Lung (tissue), 12 donors: ENCODE measurements around the gene IL21R. TPM values are rescaled to one million over a fixed set of nuclear protein-coding genes. Genes with fewer than 3 reads are reported as not detected.
"Not testable (repeated sequence)": the region's sequence is repeated elsewhere in the genome, so short reads cannot be mapped to it uniquely, and the experiment has no call there.

ENCODE experiments used
- ATAC-seq: fragments of 200-7000 bp; cut with Tn5 transposase; one replicate; pipeline ENCODE4 v1.9.1; 2020; ENCODE audit warnings: moderate number of reproducible peaks; ENCODE audit not compliant: insufficient read depth, low FRiP score
- DNase-seq, 3 donors: peaks; one replicate each; pipeline ENCODE4 v3.0.0-alpha.2; 2013 to 2017
- H3K27ac ChIP-seq, 2 donors: one replicate each; pipeline ENCODE4 v1.5.1; 2013; ENCODE audit warnings: mild to moderate bottlenecking in 2 of 2, moderate library complexity in 2 of 2, control low read depth in 1 of 2, inconsistent platforms in 1 of 2, low read depth in 1 of 2, low read length in 1 of 2
- H3K27me3 ChIP-seq, 3 donors: one replicate each; pipeline ENCODE4 v1.5.1; 2013; ENCODE audit warnings: low read length in 2 of 3; ENCODE audit not compliant: control insufficient read depth in 3 of 3, insufficient read depth in 3 of 3
- H3K36me3 ChIP-seq, 4 donors: one replicate each; pipeline ENCODE4 v1.5.1; 2013; ENCODE audit warnings: low read length in 4 of 4, mild to moderate bottlenecking in 1 of 4, moderate library complexity in 1 of 4; ENCODE audit not compliant: control insufficient read depth in 4 of 4, insufficient read depth in 4 of 4
- H3K4me1 ChIP-seq, 5 donors: one replicate each; pipeline ENCODE4 v1.5.1; 2013; ENCODE audit warnings: low read length in 5 of 5, mild to moderate bottlenecking in 2 of 5, moderate library complexity in 1 of 5; ENCODE audit not compliant: control insufficient read depth in 5 of 5, insufficient read depth in 5 of 5
- H3K4me3 ChIP-seq: one replicate; pipeline ENCODE4 v1.5.1; 2013; ENCODE audit warnings: mild to moderate bottlenecking, control low read depth, moderate library complexity
- H3K9ac ChIP-seq, 2 donors: one replicate each; pipeline ENCODE4 v1.5.1; 2013; ENCODE audit warnings: low read length in 2 of 2, control low read depth in 1 of 2; ENCODE audit not compliant: insufficient read depth in 1 of 2
- H3K9me3 ChIP-seq, 4 donors: one replicate each; pipeline ENCODE4 v1.5.1; 2013; ENCODE audit warnings: low read length in 3 of 4, mild to moderate bottlenecking in 1 of 4, moderate library complexity in 1 of 4; ENCODE audit not compliant: control insufficient read depth in 4 of 4, insufficient read depth in 3 of 4
- WGBS, 2 donors: extraction: QIAGEN DNeasy Blood & Tissue Kit; methylation state at CpG; one replicate each; pipeline ENCODE4 v1.1.7; 2013; 5-methylcytosine and 5-hydroxymethylcytosine counted together
- polyA plus RNA-seq, 2 donors: library from polyadenylated mRNA; stranded (reverse); fragments of 200-250 nt; gene quantifications; one replicate each; pipeline ENCODE4 v1.2.1, GENCODE V29; 2013
- total RNA-seq, 2 donors: library from RNA; depleted of rRNA in 1 of 2; stranded (reverse); fragments of >200 nt in 1 of 2; gene quantifications; one replicate each; pipeline ENCODE4 v1.2.1, GENCODE V29; 2014 to 2021
- TF ChIP-seq, protein P1 (sequence below): IDR thresholded peaks from 2 replicates; pipeline ENCODE4 v1.5.1; 2012; ENCODE audit warnings: mild to moderate bottlenecking; ENCODE audit errors: control extremely low read depth, extremely low read depth
- donor health status: control.
- donor health status: control.
- donor health status: Bipolar disorder and iron deficiency.
- donor health status: healthy.
- donor health status: DM: yes; HTN: yes; CAD: no.

Gene IL21R
- total and polyA plus RNA-seq, 4 donors: 1.0 to 6.3 (median 4.0) TPM

DNA sequence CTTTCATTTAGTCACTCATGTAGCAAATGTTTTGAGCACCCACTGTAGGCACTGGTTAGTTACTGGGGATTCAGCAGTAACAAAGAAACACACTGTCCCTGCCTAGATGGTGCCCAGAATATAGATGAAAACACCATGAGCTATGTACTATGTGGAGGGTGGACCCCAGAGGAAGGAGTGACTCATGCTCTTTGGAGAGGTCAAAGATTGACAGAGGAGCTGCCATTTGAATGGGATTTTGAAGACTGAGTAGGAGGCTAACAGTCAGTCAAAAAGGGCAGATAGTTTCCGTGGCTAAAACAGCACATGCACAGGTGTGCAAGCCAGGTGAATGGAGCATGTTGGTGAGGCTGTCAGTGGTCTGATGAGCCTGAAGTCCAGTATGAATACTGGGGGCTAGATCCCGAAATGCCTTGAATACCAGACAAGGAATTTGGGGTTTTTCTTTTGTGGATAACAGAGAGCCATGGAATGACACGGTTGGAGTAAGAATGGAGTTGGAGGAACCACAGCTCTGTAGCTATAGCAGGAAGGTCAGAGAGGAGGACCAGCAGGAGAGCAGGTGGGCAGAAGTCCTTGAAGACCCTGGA, 6.1 kb downstream of the IL21R start:
- Histone ChIP-seq H3K36me3 (peaks cover 0 to 3% (median 0%) of the 10 kb centered on the region in 4 donors), H3K27ac (peak overlapping the region in 1 of 2 donors; percentile 28), H3K9ac (no peak overlapping the region), H3K27me3 (no peaks in the 10 kb centered on the region), H3K4me1 (peaks cover 0 to 18% (median 10%) of the 10 kb centered on the region in 5 donors), H3K4me3 (no peak overlapping the region), H3K9me3 (no peaks in the 10 kb centered on the region)
- WGBS, 2 donors: 80 to 87% methylated on average over 3 of the region's 3 CpGs
- DNase-seq: no peak
- TF ChIP-seq, protein P1, sequence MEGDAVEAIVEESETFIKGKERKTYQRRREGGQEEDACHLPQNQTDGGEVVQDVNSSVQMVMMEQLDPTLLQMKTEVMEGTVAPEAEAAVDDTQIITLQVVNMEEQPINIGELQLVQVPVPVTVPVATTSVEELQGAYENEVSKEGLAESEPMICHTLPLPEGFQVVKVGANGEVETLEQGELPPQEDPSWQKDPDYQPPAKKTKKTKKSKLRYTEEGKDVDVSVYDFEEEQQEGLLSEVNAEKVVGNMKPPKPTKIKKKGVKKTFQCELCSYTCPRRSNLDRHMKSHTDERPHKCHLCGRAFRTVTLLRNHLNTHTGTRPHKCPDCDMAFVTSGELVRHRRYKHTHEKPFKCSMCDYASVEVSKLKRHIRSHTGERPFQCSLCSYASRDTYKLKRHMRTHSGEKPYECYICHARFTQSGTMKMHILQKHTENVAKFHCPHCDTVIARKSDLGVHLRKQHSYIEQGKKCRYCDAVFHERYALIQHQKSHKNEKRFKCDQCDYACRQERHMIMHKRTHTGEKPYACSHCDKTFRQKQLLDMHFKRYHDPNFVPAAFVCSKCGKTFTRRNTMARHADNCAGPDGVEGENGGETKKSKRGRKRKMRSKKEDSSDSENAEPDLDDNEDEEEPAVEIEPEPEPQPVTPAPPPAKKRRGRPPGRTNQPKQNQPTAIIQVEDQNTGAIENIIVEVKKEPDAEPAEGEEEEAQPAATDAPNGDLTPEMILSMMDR: no peak
- ATAC-seq: no peak

GRCh38 chr16:27408602-27409031, 6.6 kb downstream of the IL21R start:
- H3K27me3 ChIP-seq: no peaks in the 10 kb centered on the region
- WGBS, 2 donors: 67 to 69% methylated on average over 6 of the region's 6 CpGs
- H3K4me1 ChIP-seq: peaks cover 0 to 14% (median 10%) of the 10 kb centered on the region in 5 donors
- H3K36me3 ChIP-seq: peaks cover 0 to 3% (median 0%) of the 10 kb centered on the region in 4 donors
- no peak for ATAC-seq
- H3K9me3 ChIP-seq: no peaks in the 10 kb centered on the region
- H3K9ac ChIP-seq: no peak overlapping the region
- peak overlapping the region in 1 of 2 donors; percentile 28 for H3K27ac ChIP-seq
- TF ChIP-seq, protein P1: no peak
- no peak overlapping the region for H3K4me3 ChIP-seq
- no peak for DNase-seq

GRCh38 chr16:27409958-27410357, 8.0 kb downstream of the IL21R start:
- H3K9me3 ChIP-seq, DNase-seq, H3K27ac ChIP-seq, H3K9ac ChIP-seq, H3K27me3 ChIP-seq, H3K4me3 ChIP-seq, H3K36me3 ChIP-seq, ATAC-seq: not testable (repeated sequence)
- WGBS, 2 donors: 90 to 92% methylated on average over 2 of the region's 2 CpGs
- peaks cover 0 to 14% (median 9%) of the 10 kb centered on the region in 5 donors for H3K4me1 ChIP-seq

GRCh38 chr16:27410761-27411160, 8.8 kb downstream of the IL21R start:
- H3K9me3 ChIP-seq: no peaks in the 10 kb centered on the region
- 29 to 59% methylated on average over 1 of the region's 1 CpG for WGBS, 2 donors
- no peak for ATAC-seq

More at GRCh38 chr16:27410761-27411160, 8.8 kb downstream of the IL21R start:
- Histone ChIP-seq H3K27ac (no peak overlapping the region), H3K9ac (no peak overlapping the region), H3K4me1 (peaks cover 0 to 13% (median 6%) of the 10 kb centered on the region in 5 donors), H3K4me3 (no peak overlapping the region), H3K36me3 (peaks cover 0 to 3% (median 0%) of the 10 kb centered on the region in 4 donors), H3K27me3 (no peaks in the 10 kb centered on the region)
- DNase-seq: no peak
- TF ChIP-seq, protein P1: no peak
